Measurements from ENCODE around the gene CRIM1.

DNA sequence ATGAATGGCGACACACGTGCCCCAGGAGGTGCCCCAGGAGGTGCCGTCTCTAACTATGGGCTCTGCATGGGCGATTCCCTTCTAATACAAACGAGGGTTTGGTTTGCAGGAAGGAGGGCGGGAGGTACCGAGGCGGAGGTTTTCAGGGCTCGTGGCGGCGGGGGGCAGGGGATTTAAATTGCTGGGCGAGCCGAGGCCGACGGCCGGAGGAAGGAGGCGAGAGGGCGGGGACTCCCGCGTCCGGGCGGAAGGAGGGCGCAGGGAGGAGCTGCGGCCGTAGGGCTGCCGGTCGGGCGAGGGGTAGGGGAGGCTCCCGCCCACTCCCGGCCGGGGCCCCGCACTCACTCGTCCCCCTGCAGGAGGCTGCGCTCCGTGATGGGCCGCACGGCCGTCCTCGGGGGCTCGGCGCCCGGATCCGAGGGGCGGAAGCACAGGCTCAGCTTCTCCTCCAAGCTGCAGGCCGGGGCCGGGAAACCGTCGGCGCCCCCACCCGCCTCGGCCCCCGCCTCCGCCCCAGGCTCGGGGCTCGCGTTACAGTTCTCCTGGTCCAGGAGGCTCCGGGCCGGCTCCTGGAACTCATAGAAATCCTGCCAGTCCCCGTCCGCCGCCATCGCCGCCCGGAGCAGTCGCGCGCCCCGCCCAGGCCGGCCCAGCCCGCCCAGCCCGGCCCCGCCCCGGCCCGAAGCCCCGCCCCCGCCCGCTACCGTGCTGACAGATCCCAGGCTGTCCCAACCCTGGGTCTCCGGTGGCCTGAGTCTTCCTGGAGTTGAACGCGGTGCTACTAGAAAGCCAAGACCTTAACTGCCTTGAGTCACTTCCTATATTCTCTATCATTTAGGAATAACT lies 242.2 kb downstream of the CRIM1 start, which contains the start of gene FEZ2:
- no peak for TF ChIP-seq TOX (CRISPR knock-in tag; IDR thresholded peaks at IDR 0.05; ENCODE audit: borderline replicate concordance)
- TF ChIP-seq ZFP3 (CRISPR knock-in tag; IDR thresholded peaks at IDR 0.05), result no peak
- TF ChIP-seq, protein P1, sequence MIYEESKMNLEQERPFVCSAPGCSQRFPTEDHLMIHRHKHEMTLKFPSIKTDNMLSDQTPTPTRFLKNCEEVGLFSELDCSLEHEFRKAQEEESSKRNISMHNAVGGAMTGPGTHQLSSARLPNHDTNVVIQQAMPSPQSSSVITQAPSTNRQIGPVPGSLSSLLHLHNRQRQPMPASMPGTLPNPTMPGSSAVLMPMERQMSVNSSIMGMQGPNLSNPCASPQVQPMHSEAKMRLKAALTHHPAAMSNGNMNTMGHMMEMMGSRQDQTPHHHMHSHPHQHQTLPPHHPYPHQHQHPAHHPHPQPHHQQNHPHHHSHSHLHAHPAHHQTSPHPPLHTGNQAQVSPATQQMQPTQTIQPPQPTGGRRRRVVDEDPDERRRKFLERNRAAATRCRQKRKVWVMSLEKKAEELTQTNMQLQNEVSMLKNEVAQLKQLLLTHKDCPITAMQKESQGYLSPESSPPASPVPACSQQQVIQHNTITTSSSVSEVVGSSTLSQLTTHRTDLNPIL (CRISPR knock-in tag; IDR thresholded peaks at IDR 0.05; ENCODE audit: low read depth), result no peak
- no peak for TF ChIP-seq ZFP30 (CRISPR knock-in tag; IDR thresholded peaks at IDR 0.05)
- TF ChIP-seq, protein P2, sequence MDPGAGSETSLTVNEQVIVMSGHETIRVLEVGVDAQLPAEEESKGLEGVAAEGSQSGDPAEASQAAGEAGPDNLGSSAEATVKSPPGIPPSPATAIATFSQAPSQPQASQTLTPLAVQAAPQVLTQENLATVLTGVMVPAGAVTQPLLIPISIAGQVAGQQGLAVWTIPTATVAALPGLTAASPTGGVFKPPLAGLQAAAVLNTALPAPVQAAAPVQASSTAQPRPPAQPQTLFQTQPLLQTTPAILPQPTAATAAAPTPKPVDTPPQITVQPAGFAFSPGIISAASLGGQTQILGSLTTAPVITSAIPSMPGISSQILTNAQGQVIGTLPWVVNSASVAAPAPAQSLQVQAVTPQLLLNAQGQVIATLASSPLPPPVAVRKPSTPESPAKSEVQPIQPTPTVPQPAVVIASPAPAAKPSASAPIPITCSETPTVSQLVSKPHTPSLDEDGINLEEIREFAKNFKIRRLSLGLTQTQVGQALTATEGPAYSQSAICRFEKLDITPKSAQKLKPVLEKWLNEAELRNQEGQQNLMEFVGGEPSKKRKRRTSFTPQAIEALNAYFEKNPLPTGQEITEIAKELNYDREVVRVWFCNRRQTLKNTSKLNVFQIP (CRISPR knock-in tag; IDR thresholded peaks at IDR 0.05; ENCODE audit: borderline replicate concordance, low read depth), result no peak
- TF ChIP-seq, protein P3, sequence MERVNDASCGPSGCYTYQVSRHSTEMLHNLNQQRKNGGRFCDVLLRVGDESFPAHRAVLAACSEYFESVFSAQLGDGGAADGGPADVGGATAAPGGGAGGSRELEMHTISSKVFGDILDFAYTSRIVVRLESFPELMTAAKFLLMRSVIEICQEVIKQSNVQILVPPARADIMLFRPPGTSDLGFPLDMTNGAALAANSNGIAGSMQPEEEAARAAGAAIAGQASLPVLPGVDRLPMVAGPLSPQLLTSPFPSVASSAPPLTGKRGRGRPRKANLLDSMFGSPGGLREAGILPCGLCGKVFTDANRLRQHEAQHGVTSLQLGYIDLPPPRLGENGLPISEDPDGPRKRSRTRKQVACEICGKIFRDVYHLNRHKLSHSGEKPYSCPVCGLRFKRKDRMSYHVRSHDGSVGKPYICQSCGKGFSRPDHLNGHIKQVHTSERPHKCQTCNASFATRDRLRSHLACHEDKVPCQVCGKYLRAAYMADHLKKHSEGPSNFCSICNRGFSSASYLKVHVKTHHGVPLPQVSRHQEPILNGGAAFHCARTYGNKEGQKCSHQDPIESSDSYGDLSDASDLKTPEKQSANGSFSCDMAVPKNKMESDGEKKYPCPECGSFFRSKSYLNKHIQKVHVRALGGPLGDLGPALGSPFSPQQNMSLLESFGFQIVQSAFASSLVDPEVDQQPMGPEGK (CRISPR knock-in tag; IDR thresholded peaks at IDR 0.05; ENCODE audit: borderline replicate concordance), result no peak
- no peak for TF ChIP-seq ZC3H10 (CRISPR knock-in tag; IDR thresholded peaks at IDR 0.05)
- TF ChIP-seq, protein P4, sequence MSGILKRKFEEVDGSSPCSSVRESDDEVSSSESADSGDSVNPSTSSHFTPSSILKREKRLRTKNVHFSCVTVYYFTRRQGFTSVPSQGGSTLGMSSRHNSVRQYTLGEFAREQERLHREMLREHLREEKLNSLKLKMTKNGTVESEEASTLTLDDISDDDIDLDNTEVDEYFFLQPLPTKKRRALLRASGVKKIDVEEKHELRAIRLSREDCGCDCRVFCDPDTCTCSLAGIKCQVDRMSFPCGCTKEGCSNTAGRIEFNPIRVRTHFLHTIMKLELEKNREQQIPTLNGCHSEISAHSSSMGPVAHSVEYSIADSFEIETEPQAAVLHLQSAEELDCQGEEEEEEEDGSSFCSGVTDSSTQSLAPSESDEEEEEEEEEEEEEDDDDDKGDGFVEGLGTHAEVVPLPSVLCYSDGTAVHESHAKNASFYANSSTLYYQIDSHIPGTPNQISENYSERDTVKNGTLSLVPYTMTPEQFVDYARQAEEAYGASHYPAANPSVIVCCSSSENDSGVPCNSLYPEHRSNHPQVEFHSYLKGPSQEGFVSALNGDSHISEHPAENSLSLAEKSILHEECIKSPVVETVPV (CRISPR knock-in tag; IDR thresholded peaks at IDR 0.05), result no peak
- no peak for TF ChIP-seq SNAI2 (CRISPR knock-in tag; IDR thresholded peaks at IDR 0.05)
- TF ChIP-seq BACH2 (CRISPR knock-in tag; IDR thresholded peaks at IDR 0.05; ENCODE audit: borderline replicate concordance), result no peak
- no peak for TF ChIP-seq ARNTL (CRISPR knock-in tag; IDR thresholded peaks at IDR 0.05; ENCODE audit: borderline replicate concordance, low read depth)
- no peak for TF ChIP-seq PPARA (CRISPR knock-in tag; IDR thresholded peaks at IDR 0.05; ENCODE audit: borderline replicate concordance)
- no peak for TF ChIP-seq ZNF8 (CRISPR knock-in tag; IDR thresholded peaks at IDR 0.05)
